ENCODE data around the gene CD40.
"Not testable (repeated sequence)": the region's sequence is repeated elsewhere in the genome, so short reads cannot be mapped to it uniquely, and the experiment has no call there.

CD40 gene

DNA sequence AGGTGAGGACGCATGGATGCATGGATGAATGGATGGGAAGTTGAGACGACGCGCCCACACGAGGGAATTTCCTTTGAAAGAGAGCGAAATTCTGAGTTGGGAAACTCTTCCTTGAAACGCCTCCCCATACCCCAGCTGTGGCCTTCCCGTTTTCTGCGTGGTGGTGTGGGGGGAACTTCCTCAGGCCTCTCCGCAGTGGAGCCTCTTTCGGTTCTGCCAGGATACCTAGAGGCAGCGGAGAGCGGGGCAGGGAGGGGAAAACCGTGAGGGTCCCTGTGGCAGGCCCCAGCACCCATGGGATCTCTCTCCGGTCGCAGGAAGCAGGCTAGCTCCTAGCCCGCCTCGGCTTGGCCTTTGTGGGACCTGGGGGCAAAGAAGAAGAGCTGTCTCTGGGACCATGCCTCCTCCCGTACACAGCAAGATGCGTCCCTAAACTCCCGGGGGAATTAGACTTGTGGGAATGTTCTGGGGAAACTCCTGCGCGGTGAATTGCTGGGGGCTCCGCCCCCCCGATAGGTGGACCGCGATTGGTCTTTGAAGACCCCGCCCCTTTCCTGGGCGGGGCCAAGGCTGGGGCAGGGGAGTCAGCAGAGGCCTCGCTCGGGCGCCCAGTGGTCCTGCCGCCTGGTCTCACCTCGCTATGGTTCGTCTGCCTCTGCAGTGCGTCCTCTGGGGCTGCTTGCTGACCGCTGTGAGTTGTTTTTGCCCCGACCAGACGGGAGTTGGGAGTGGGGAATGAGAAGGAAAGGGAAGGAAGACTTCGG lies at the start of gene CD40:
CD40 (plus strand) TSS at position 611 of the 764 bp plus-strand sequence; CDS start at position 641, 30 bp downstream.
- peak; percentile 51 for DNase-seq (ENCODE audit: low spot score)

DNA sequence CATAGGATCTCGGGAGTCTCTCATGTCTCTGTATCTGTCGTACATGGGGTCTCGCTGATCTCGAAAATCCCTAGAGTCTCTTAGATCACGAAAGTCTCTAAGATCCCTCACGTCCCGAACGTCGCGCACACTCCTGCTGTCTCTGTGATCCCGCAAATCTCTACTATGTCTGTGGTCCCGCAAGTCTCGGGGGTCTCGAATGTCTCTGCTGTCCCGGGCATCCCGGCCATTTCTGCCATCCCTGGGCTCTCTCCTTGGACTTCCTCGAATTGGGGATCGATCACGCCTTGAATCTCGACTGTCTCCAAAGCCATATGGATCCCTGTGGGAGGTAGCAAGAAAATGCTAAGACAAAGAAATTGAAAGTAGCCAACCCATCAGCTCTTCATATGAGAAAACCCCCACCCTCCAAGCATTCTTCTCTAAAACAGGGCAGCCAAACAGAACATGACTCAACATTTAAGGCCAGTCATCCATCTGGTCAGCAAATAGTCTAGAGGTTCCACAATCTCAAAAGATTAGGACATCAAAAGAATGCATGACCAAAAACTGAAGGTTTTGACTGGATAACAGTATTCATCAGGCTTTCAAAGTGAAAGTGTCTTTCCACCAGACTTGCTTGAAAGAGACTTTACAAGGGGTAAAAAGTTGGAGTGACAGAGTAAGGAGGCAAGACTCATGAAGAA lies 47.8 kb upstream of the CD40 start:
- DNase-seq (ENCODE audit: low spot score) = no peak

- DNase-seq (ENCODE audit: low spot score) = no peak
Observed at GRCh38 chr20:46071573-46071972, 46.5 kb upstream of the CD40 start.

DNA sequence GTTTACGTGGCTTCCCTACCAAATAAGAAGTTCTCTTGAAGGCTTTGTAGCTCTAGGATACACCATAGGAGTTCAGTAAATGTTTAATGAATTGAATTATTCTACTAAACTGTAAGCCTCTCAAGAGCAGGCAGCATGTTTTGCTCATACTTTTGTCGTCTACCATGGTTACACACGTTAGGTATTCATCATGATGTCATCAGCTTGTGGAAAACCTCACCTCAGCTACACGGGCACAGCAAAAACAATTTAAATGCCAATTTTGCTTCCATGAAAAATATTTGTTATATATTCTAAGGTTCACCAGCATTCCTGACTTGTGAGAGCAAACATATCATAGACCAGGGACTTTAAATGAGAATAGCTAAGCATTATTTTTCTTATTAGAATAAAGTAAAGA lies 45.1 kb upstream of the CD40 start:
- DNase-seq (ENCODE audit: low spot score) = no peak

DNA sequence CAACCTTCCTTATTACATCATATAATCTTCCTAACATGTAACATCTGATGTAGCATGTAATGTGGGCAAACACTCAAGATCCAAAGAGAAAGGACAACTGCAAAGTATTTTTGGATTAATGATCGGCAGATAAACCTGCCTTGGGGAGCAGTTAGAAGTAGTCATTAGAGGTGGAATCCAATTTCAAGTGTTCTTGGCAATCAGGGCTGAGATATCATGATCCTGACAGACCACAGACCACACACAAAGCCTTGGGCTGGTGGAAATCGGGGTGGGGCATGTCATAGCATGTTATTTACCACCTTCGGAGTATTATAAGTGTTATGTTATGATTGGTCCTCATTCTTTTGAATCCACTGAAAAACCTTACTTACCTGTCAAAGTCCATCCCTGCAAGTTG lies 44.7 kb upstream of the CD40 start:
- DNase-seq (ENCODE audit: low spot score) = no peak

DNA sequence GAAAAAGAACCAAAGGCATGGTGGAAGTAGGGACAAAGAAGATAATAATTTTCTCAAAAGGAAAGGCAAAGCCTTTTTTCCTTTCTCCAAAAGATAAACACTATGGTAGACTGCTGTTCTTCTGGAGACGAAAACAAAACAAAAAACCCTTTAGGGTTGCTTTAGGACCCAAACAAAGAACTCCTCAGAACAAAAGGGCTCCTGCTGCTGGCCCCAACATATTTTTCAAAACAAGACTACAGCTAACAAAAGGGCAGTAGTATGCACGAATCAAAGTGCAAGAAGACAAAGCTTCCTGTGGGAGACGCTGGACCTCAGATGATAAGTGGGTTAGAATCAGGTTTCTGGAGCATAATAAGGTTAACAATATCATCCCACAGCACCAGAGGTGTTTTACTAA lies 44.1 kb upstream of the CD40 start:
- DNase-seq (ENCODE audit: low spot score) = no peak

GRCh38 chr20:46076806-46077205 lies 41.3 kb upstream of the CD40 start:
- DNase-seq (ENCODE audit: low spot score) = no peak

GRCh38 chr20:46077642-46078305 lies 40.3 kb upstream of the CD40 start:
- DNase-seq (ENCODE audit: low spot score) = no peak

DNA sequence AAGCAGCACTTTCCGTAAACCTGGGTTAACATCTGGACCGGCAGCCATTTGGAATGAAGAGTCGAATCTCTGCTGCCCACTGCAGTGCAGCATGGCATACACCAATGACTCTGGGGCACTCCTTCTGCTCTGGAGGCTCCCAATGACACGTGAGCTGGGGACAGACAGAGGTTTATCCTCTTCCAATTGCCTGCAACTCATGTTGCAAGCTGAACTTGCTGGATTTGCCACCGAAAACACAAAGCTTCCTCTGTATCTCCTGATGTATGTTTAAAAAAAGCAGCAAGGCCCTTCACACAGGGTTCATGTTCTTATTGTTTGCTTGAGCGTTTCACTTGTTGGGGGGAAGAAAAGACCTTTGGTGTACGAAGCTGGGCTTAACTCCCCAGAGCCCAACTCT lies 39.2 kb upstream of the CD40 start:
- peak; percentile 51 for DNase-seq (ENCODE audit: low spot score)

DNA sequence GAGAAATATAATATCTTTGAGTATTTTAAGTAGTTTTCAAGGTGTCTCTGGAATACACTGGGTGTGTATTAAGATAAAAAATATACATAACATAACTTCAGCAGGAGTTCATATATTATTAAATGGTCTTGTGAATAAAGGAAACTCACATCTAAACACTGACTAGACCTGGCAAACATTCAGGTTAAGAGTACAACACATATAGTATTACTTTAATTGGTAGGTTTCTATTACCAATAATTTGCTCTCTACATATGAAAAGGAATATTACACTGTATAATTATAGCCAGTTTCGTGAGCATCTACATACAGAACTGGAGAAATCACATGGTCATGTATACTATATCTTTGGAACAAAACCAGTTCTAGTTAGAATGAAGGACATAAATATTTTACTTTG lies 37.0 kb upstream of the CD40 start:
- no peak for DNase-seq (ENCODE audit: low spot score)

DNA sequence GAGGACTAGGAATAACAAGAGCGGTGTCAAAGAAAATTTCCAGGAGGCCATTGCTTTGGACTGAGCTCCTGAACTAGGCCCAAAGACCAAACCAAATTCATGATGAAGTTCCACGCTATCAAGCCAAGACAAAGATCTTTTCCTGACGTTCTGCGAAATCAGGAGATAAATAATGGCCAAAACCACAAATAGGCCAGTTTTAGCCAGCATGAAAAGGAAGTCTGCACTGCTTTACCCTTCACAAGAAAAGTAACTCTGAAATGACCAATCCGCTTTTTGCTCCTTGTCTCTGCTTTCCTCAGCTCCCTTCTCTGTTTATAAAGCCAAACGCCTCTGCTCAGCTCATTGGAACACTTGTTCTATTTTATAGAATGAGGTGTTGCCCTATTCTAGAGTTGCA lies 35.0 kb upstream of the CD40 start:
- DNase-seq (ENCODE audit: low spot score) = peak; percentile 30

DNA sequence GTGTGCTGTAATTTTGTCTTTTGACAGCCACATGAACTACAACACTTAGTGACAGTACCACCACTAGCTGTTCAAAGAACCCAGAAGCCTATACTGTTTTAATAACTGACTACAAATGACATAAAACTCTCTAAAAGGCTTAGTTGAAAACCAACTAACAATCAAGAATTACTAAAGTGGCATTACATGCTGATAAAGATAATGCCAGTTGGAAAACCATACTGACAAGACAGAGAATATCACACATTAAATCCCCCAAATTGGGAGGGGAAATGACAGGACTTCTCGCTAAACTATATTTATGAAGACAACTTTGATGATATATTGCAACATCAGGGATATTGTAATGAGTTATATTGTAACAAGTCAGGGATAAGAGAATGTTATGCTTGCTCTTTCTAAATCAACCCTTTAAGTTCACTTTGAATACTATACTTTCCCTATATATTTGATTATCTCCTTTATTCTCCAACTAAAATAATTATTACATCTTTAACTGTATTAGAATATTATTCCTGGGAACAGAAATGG lies 34.5 kb upstream of the CD40 start:
- no peak for DNase-seq (ENCODE audit: low spot score)

GRCh38 chr20:46084805-46085178 lies 33.3 kb upstream of the CD40 start:
- DNase-seq (ENCODE audit: low spot score) = no peak

- DNase-seq (ENCODE audit: low spot score) = no peak
Observed at GRCh38 chr20:46085179-46085851, 32.8 kb upstream of the CD40 start.

GRCh38 chr20:46087161-46087560 lies 31.0 kb upstream of the CD40 start:
- peak; percentile 30 for DNase-seq (ENCODE audit: low spot score)

GRCh38 chr20:46088409-46089166 lies 29.5 kb upstream of the CD40 start:
- DNase-seq (ENCODE audit: low spot score) = peak; percentile 9

- no peak for DNase-seq (ENCODE audit: low spot score)
Observed at GRCh38 chr20:46089167-46089416, 29.0 kb upstream of the CD40 start.

- DNase-seq (ENCODE audit: low spot score) = peak; percentile 98
Observed at GRCh38 chr20:46089417-46090388, 28.4 kb upstream of the CD40 start, which contains the start of gene NCOA5. NCOA5 (minus strand) TSS chr20:46089962; CDS start chr20:46079424, 10,538 bp downstream.

DNA sequence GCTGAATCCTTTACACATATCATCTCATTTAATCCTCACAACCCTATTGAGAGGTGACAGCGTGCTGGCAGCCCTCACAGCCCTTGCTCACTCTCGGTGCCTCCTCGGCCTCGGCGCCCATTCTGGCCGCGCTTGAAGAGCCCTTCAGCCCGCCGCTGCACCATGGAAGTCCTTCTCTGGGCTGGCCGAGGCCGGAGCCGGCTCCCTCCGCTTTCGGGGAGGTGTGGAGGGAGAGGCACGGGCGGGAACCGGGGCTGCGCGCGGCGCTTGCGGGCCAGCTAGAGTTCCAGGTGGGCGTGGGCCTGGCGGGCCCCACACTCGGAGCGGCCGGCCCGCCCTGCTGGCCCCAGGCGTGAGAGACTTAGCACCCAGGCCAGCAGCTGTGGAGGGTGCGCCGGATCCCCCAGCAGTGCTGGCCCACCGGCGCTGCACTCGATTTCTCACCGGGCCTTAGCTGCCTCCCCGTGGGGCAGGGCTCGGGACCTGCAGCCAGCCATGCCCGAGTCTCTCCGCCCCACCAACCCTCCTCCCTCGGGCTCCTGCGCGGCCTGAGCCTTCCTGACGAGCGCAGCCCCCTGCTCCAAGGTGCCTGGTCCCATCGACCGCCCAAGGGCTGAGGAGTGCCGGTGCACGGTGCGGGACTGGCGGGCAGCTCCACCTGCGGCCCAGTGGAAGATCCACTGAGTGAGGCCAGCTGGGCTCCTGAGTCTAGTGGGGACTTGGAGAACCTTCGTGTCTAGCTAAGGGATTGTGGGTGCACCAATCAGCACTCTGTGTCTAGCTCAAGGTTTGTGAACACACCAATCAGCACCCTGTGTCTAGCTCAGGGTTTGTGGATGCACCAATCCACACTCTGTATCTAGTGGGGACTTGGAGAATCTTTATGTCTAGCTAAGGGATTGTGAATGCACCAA lies 26.2 kb upstream of the CD40 start:
- DNase-seq (ENCODE audit: low spot score) = not testable (repeated sequence)

Data from Ammon's horn (tissue), 1 donor.